H1 (cell line): ENCODE results near the gene HCK. TPM values are rescaled to one million over a fixed set of nuclear protein-coding genes. Genes with fewer than 3 reads are reported as not detected.

ENCODE experiments used
- CTCF ChIA-PET: fragments of 300-600 bp; sonication (Branson Sonifier 250); formaldehyde crosslinking; loops from one replicate; lab custom pipeline; 2021; ENCODE audit not compliant: partially characterized antibody; lab: Charles Lee
- POLR2A ChIA-PET: fragments of 300-600 bp; sonication (Branson Sonifier 250); formaldehyde crosslinking; loops from one replicate; lab custom pipeline; 2021; ENCODE audit warnings: inconsistent platforms; ENCODE audit not compliant: partially characterized antibody; lab: Charles Lee
- DNase-seq, 2 experiments: peaks; one replicate each; pipeline versions ENCODE4 v3.0.0 to v3.0.0-alpha.2; 2010 to 2022; ENCODE audit warnings: low spot score in 2 of 2, low read depth in 1 of 2, mixed read lengths in 1 of 2
- FAIRE-seq: peaks from 2 replicates; lab custom pipeline; 2011; peaks lifted over from hg19 to GRCh38; lab: Jason Lieb, UNC
- H2AFZ ChIP-seq: 2 replicates; pipeline ENCODE4 v1.8.1; 2012; ENCODE audit warnings: low read length, inconsistent platforms
- H2AK5ac ChIP-seq: 2 replicates; pipeline ENCODE4 v1.6.1; 2013; ENCODE audit warnings: low read depth, low read length
- H2BK120ac ChIP-seq: replicated peaks from 2 replicates; pipeline ENCODE3; 2013; ENCODE audit warnings: low read depth, low read length, inconsistent platforms
- H2BK12ac ChIP-seq: 2 replicates; pipeline ENCODE4 v1.6.1; 2013; ENCODE audit warnings: low read depth, low read length
- H2BK15ac ChIP-seq: 2 replicates; pipeline ENCODE4 v1.6.1; 2013; ENCODE audit warnings: low read length
- H2BK20ac ChIP-seq: 2 replicates; pipeline ENCODE4 v1.6.1; 2013; ENCODE audit warnings: low read length
- H2BK5ac ChIP-seq: 2 replicates; pipeline ENCODE4 v1.6.1; 2013; ENCODE audit warnings: low read depth, low read length
- H3K14ac ChIP-seq: 2 replicates; pipeline ENCODE4 v1.6.1; 2013; ENCODE audit warnings: inconsistent platforms; ENCODE audit not compliant: insufficient read length
- H3K18ac ChIP-seq: 2 replicates; pipeline ENCODE4 v1.6.1; 2013; ENCODE audit warnings: low read length; ENCODE audit errors: extremely low read depth
- H3K23ac ChIP-seq: 2 replicates; pipeline ENCODE4 v1.6.1; 2013; ENCODE audit warnings: inconsistent platforms; ENCODE audit not compliant: insufficient read length
- H3K23me2 ChIP-seq: 2 replicates; pipeline ENCODE4 v1.6.1; 2013; ENCODE audit warnings: low read depth, low read length
- H3K27ac ChIP-seq: 2 replicates; pipeline ENCODE4 v1.6.1; 2011; ENCODE audit warnings: low read depth, low read length, inconsistent platforms
- H3K27me3 ChIP-seq, 4 experiments: replicated peaks in 1 of 4; 1 replicate in 1 of 4; 2 replicates in 3 of 4; pipeline versions ENCODE4 v1.6.1 to v1.8.1; 2011 to 2013; ENCODE audit warnings: low read length in 3 of 4, mild to moderate bottlenecking in 3 of 4, inconsistent platforms in 2 of 4, mixed read lengths in 2 of 4, moderate library complexity in 1 of 4; ENCODE audit not compliant: control insufficient read depth in 3 of 4, insufficient read depth in 3 of 4; ENCODE audit errors: extremely low read depth in 1 of 4
- H3K36me3 ChIP-seq, 4 experiments: 2 replicates each; pipeline versions ENCODE4 v1.6.1 to v1.8.1; 2011 to 2013; ENCODE audit warnings: mild to moderate bottlenecking in 4 of 4, low read length in 3 of 4, moderate library complexity in 2 of 4, control low read depth in 1 of 4, inconsistent platforms in 1 of 4; ENCODE audit not compliant: insufficient read depth in 4 of 4, control insufficient read depth in 2 of 4
- H3K4ac ChIP-seq: replicated peaks from 2 replicates; pipeline ENCODE3; 2013; ENCODE audit warnings: low read length, low read depth, mixed read lengths, inconsistent platforms; ENCODE audit not compliant: insufficient read length
- H3K4me1 ChIP-seq, 4 experiments: replicated peaks in 1 of 4; 1 replicate in 1 of 4; 2 replicates in 3 of 4; pipeline versions ENCODE4 v1.6.1 to v1.8.1; 2011 to 2013; ENCODE audit warnings: low read length in 3 of 4, inconsistent platforms in 2 of 4, mixed read lengths in 1 of 4; ENCODE audit not compliant: insufficient read depth in 4 of 4, control insufficient read depth in 3 of 4
- H3K4me2 ChIP-seq, 2 experiments: 2 replicates each; pipeline versions ENCODE4 v1.6.1 to v1.8.1; 2011 to 2013; ENCODE audit warnings: low read depth in 2 of 2, low read length in 2 of 2, control low read depth in 1 of 2, inconsistent platforms in 1 of 2, mild to moderate bottlenecking in 1 of 2; ENCODE audit not compliant: insufficient read depth in 1 of 2
- H3K4me3 ChIP-seq, 4 experiments: fragments of 200-600, 300-600 bp in 1 of 4; sonication (generic), shearing (Covaris generic), sonication (Bioruptor Twin) in 1 of 4; 2 replicates each; pipeline versions ENCODE4 v1.5.1 to v1.8.1; 2011 to 2016; ENCODE audit warnings: low read length in 4 of 4, low read depth in 3 of 4, control low read depth in 2 of 4, inconsistent platforms in 2 of 4, mild to moderate bottlenecking in 2 of 4, mixed read lengths in 1 of 4, moderate library complexity in 1 of 4; ENCODE audit not compliant: insufficient read depth in 2 of 4; ENCODE audit errors: extremely low read depth in 1 of 4
- H3K56ac ChIP-seq: replicated peaks from 2 replicates; pipeline ENCODE3; 2013; ENCODE audit warnings: low read depth, mild to moderate bottlenecking, mixed read lengths, low read length, inconsistent platforms; ENCODE audit not compliant: insufficient read length
- H3K79me1 ChIP-seq: 2 replicates; pipeline ENCODE4 v1.6.1; 2013; ENCODE audit warnings: low read depth, low read length, control low read depth
- H3K79me2 ChIP-seq, 2 experiments: 2 replicates each; pipeline versions ENCODE4 v1.6.1 to v1.8.1; 2012 to 2013; ENCODE audit warnings: low read length in 2 of 2, mild to moderate bottlenecking in 2 of 2, inconsistent platforms in 1 of 2; ENCODE audit not compliant: insufficient read depth in 2 of 2, control insufficient read depth in 1 of 2
- H3K9ac ChIP-seq, 4 experiments: replicated peaks in 1 of 4; 1 replicate in 1 of 4; 2 replicates in 3 of 4; pipeline versions ENCODE4 v1.6.1 to v1.8.1; 2011 to 2013; ENCODE audit warnings: low read depth in 3 of 4, low read length in 3 of 4, control low read depth in 2 of 4, mild to moderate bottlenecking in 2 of 4, moderate library complexity in 2 of 4, inconsistent platforms in 1 of 4; ENCODE audit errors: extremely low read depth in 1 of 4
- H3K9me3 ChIP-seq, 2 experiments: 2 replicates each; pipeline versions ENCODE4 v1.6.1 to v1.8.1; 2012 to 2013; ENCODE audit warnings: mild to moderate bottlenecking in 2 of 2, moderate library complexity in 2 of 2, control low read depth in 1 of 2, inconsistent platforms in 1 of 2, low read depth in 1 of 2, low read length in 1 of 2, mixed read lengths in 1 of 2; ENCODE audit not compliant: insufficient read depth in 2 of 2
- H4K20me1 ChIP-seq, 2 experiments: replicated peaks in 1 of 2; 2 replicates each; pipeline versions ENCODE3 to v1.8.1; 2011 to 2013; ENCODE audit warnings: inconsistent platforms in 2 of 2, low read length in 2 of 2, mild to moderate bottlenecking in 1 of 2; ENCODE audit not compliant: insufficient read depth in 2 of 2, control insufficient read depth in 1 of 2
- H4K5ac ChIP-seq: 2 replicates; pipeline ENCODE4 v1.6.1; 2013; ENCODE audit warnings: low read length, low read depth, mixed read lengths, inconsistent platforms; ENCODE audit not compliant: insufficient read length
- H4K8ac ChIP-seq: 2 replicates; pipeline ENCODE4 v1.8.0; 2013; ENCODE audit warnings: mild to moderate bottlenecking, moderate library complexity, low read length, inconsistent platforms; ENCODE audit not compliant: insufficient read depth; ENCODE audit errors: extremely low read depth
- H4K91ac ChIP-seq: replicated peaks from 2 replicates; pipeline ENCODE3; 2013; ENCODE audit warnings: low read length, mixed read lengths, inconsistent platforms; ENCODE audit not compliant: insufficient read length
- ATF2 ChIP-seq: IDR thresholded peaks from 2 replicates; pipeline ENCODE4 v1.6.1; 2012; ENCODE audit warnings: low read length, inconsistent platforms
- BACH1 ChIP-seq: IDR thresholded peaks from 2 replicates; pipeline ENCODE4 v1.6.1; 2012; ENCODE audit warnings: low read length, improper control_type of control experiment
- E2F6 ChIP-seq: IDR thresholded peaks from 2 replicates; pipeline ENCODE4 v1.6.1; 2012; ENCODE audit warnings: inconsistent platforms
- EP300 ChIP-seq, 2 experiments: IDR thresholded peaks; 1 replicate in 1 of 2; 2 replicates in 1 of 2; pipeline ENCODE4 v1.6.1; 2011 to 2012; ENCODE audit warnings: low read depth in 2 of 2, low read length in 2 of 2, mild to moderate bottlenecking in 2 of 2, borderline replicate concordance in 1 of 2, inconsistent platforms in 1 of 2, moderate library complexity in 1 of 2
- FOSL1 ChIP-seq: IDR thresholded peaks from 2 replicates; pipeline ENCODE4 v1.6.1; 2011; ENCODE audit warnings: mild to moderate bottlenecking, low read depth, low read length, moderate library complexity; ENCODE audit not compliant: insufficient read depth
- GABPA ChIP-seq: IDR thresholded peaks from 2 replicates; pipeline ENCODE4 v1.6.1; 2011; ENCODE audit warnings: mild to moderate bottlenecking, low read length, moderate library complexity, borderline replicate concordance; ENCODE audit not compliant: insufficient read depth
- MAFK ChIP-seq: IDR thresholded peaks from 2 replicates; pipeline ENCODE4 v1.6.1; 2012; ENCODE audit warnings: low read depth, mild to moderate bottlenecking, improper control_type of control experiment, low read length
- MAX ChIP-seq: IDR thresholded peaks from 2 replicates; pipeline ENCODE4 v1.6.1; 2012; ENCODE audit warnings: inconsistent platforms
- NRF1 ChIP-seq: IDR thresholded peaks from 2 replicates; pipeline ENCODE4 v1.6.1; 2011; ENCODE audit warnings: mild to moderate bottlenecking, low read depth, low read length, improper control_type of control experiment
- SIX5 ChIP-seq: IDR thresholded peaks from 2 replicates; pipeline ENCODE4 v1.6.1; 2011; ENCODE audit warnings: mild to moderate bottlenecking, low read depth, low read length
- TEAD4 ChIP-seq: IDR thresholded peaks from 2 replicates; pipeline ENCODE4 v1.6.1; 2012; ENCODE audit warnings: low read depth, low read length, inconsistent platforms, mixed read lengths
- WGBS, 2 experiments: shearing (Covaris generic) in 1 of 2; methylation state at CpG; one replicate each; pipeline versions ENCODE4 v1.1.6 to v1.1.7; 2013 to 2015; ENCODE audit warnings: low lambda C conversion rate in 2 of 2, mixed read lengths in 2 of 2, inconsistent platforms in 1 of 2, low coverage in 1 of 2, missing lambda C conversion rate in 1 of 2; ENCODE audit not compliant: insufficient replicate concordance in 2 of 2, insufficient coverage in 1 of 2, insufficient read length in 1 of 2; ENCODE audit errors: extremely low coverage in 1 of 2, missing lambda C conversion rate in 1 of 2; 5-methylcytosine and 5-hydroxymethylcytosine counted together
- polyA plus RNA-seq, 7 experiments: library from polyadenylated mRNA; depleted of rRNA in 3 of 7; stranded (reverse) in 5 of 7; unstranded in 2 of 7; fragments of >200 nt in 5 of 7; fragments of 200-250 nt in 2 of 7; gene quantifications; 1 replicate in 5 of 7; 2 replicates in 1 of 7; 4 replicates in 1 of 7; pipeline versions ENCODE4 v1.2.1 to v1.2.3, GENCODE V29; 2011 to 2013; ENCODE audit warnings: missing spikeins in 2 of 7, mixed read lengths in 2 of 7
- total RNA-seq: library from RNA; stranded (reverse); fragmentation: NEBNext Ultra II Directional; extraction: Animal tissue kit (Norgen Biotek cat#: 25700); gene quantifications from 2 replicates; pipeline ENCODE4 v1.2.1, GENCODE V29; 2021

Gene HCK
- total and polyA plus RNA-seq, 2 of the 8 experiments (the other 6 are each of a cell fraction or from before 2014, with no cell fraction given) = 0.37 to 4.3 TPM

GRCh38 chr20:32021091-32021490, 31.0 kb upstream of the HCK start:
- no peak for FAIRE-seq
- ChIA-PET POLR2A (interaction anchor here (1.0 kb wide), 1 partner anchor 15 kb away, joined by 3 read pairs; no protein-coding TSS in a partner anchor), CTCF (interaction anchor here (1.2 to 5.9 kb wide), 2 partner anchors 11 to 187 kb away, joined by 3 to 85 read pairs; no protein-coding TSS in a partner anchor)
- TF ChIP-seq TEAD4 = no peak
- TF ChIP-seq MAX = no peak
- TF ChIP-seq BACH1 = no peak
- TF ChIP-seq NRF1 = no peak
- no peak for TF ChIP-seq MAFK
- TF ChIP-seq SIX5 = no peak
- TF ChIP-seq GABPA = no peak
- no peak for TF ChIP-seq FOSL1
- no peak for TF ChIP-seq E2F6
- TF ChIP-seq ATF2 = no peak
- TF ChIP-seq EP300 (IDR thresholded peaks at IDR 0.05; ENCODE audit: borderline replicate concordance in 1 of 2, low read depth in 2 of 2, low read length in 2 of 2) = no peak

More at GRCh38 chr20:32021091-32021490, 31.0 kb upstream of the HCK start:
- Histone ChIP-seq H3K27ac (no peak overlapping the region), H3K23me2 (peaks cover 8% of the 10 kb centered on the region), H3K36me3 (no peaks in the 10 kb centered on the region), H3K9ac (no peak overlapping the region), H4K91ac (no peak overlapping the region), H2BK120ac (no peak overlapping the region), H4K8ac (no peak overlapping the region), H3K4me1 (peaks cover 2 to 14% (median 7%) of the 10 kb centered on the region in 4 experiments; a peak in 6 of 7 replicates), H3K23ac (no peak overlapping the region), H2AK5ac (no peak overlapping the region), H3K4me3 (no peak overlapping the region), H3K9me3 (no peaks in the 10 kb centered on the region; a peak in 1 of 4 replicates), H3K56ac (no peak overlapping the region), H2AFZ (no peak overlapping the region), H3K4me2 (no peak overlapping the region), H3K18ac (no peak overlapping the region), H2BK12ac (no peak overlapping the region), H2BK20ac (no peak overlapping the region), H4K5ac (no peak overlapping the region), H4K20me1 (no peaks in the 10 kb centered on the region), H3K79me2 (no peaks in the 10 kb centered on the region), H3K79me1 (no peaks in the 10 kb centered on the region), H3K27me3 (peaks cover 0 to 8% (median under 1%) of the 10 kb centered on the region in 4 experiments; a peak in 4 of 7 replicates), H3K4ac (no peak overlapping the region), H2BK5ac (no peak overlapping the region), H2BK15ac (no peak overlapping the region), H3K14ac (no peak overlapping the region)
- WGBS, 2 experiments = 91% methylated on average over 4 of the region's 4 CpGs; no CpG with 5 or more reads in 1 of the 2 experiments
- DNase-seq = no peak
